C4-2B (cell line): ENCODE results near the gene COPS6.

ENCODE experiments used
- H3K27ac ChIP-seq: fragments of 450-650 bp; 2 replicates; pipeline ENCODE4 v1.5.1; 2017
- CTCF ChIP-seq: fragments of 450-650 bp; conservative IDR thresholded peaks from 2 replicates; pipeline ENCODE4 v1.5.1; 2017; ENCODE audit warnings: mild to moderate bottlenecking
- ZFX ChIP-seq: fragments of 450-650 bp; IDR thresholded peaks from 2 replicates; pipeline ENCODE4 v1.6.1; 2017

The COPS6 gene

GRCh38 chr7:100105534-100105933 lies 16.8 kb downstream of the COPS6 start:
- H3K27ac ChIP-seq: no peak overlapping the region
- TF ChIP-seq ZFX: no peak
- TF ChIP-seq CTCF: no peak

GRCh38 chr7:100106633-100107032 lies 17.9 kb downstream of the COPS6 start:
- TF ChIP-seq ZFX: no peak
- no peak for TF ChIP-seq CTCF
- no peak overlapping the region for H3K27ac ChIP-seq

- no peak overlapping the region for H3K27ac ChIP-seq
- no peak for TF ChIP-seq CTCF
- no peak for TF ChIP-seq ZFX
These were observed 18.5 kb downstream of the COPS6 start for GRCh38 chr7:100107125-100107737.

GRCh38 chr7:100107890-100108289 lies 19.1 kb downstream of the COPS6 start:
- H3K27ac ChIP-seq: peak overlapping the region; percentile 7; the same call in 1 of the 2 replicates
- no peak for TF ChIP-seq ZFX
- TF ChIP-seq CTCF: no peak

DNA sequence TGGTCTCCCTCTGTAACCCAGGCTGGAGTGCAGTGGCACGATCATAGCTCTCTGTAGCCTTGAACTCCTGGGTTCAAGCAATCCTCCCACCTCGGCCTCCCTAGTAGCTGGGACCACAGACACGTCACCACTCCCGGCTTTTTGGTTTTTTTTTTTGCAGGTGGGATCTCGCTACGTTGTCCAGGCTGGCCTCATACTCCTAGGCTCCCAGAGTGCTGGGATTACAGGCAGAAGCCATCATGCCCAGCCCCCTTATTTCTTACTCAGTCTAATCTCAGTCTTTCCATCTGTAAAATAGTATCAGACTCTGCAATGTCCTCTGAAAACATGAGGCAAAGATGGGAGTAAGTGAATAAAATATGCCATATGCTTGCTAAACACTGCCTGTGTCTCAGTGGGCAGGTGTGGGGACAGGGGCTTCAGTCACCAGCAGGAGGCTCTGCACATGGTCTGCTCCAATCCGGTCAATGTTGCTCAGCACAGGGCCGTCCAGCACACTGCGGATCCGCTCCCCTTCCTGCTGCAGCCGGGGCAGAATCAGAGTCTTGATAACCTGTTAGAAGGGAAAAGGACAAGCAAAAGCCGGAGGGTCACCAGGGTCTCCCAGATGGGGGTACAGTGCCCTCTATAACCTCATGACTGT lies 20.9 kb downstream of the COPS6 start:
- TF ChIP-seq ZFX (no peak), CTCF (no peak)
- no peak overlapping the region for H3K27ac ChIP-seq

DNA sequence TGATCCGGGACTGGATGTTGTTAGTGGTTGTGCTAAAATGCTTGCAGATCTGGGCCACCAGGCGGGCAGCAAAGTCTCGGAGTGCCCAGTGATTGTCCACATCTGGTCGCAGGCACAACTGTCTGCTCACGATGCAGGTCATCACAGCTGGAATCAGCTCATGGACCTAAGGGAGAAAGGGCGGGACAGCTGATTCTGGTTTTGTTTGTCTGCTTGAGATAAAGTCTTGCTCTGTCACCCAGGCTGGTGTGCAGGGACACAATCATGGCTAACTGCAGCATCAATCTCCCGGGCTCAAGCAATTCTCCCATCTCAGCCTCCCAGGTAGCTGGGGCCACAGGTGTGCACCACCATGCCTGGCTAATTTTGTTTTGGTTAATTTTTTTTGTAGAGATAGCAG lies 22.4 kb downstream of the COPS6 start:
- TF ChIP-seq ZFX (no peak), CTCF (no peak)
- H3K27ac ChIP-seq: no peak overlapping the region

GRCh38 chr7:100111914-100112313 lies 23.1 kb downstream of the COPS6 start:
- TF ChIP-seq CTCF (no peak), ZFX (no peak)
- H3K27ac ChIP-seq: no peak overlapping the region
